SK-N-SH (cell line): ENCODE results near the gene PRDM8. TPM values are rescaled to one million over a fixed set of nuclear protein-coding genes. Genes with fewer than 3 reads are reported as not detected.

Experiments used
- CTCF ChIA-PET: fragments of 300-600, 350-600 bp; formaldehyde crosslinking; extraction: SDS; loops from one replicate; lab custom pipeline; 2021; lab: Yijun Ruan, JAX
- POLR2A ChIA-PET: fragments of 350-600 bp; sonication (Branson Sonifier 250); formaldehyde crosslinking; extraction: SDS; loops from one replicate; lab custom pipeline; 2020; ENCODE audit warnings: antibody characterized with exemption, inconsistent platforms; lab: Yijun Ruan, JAX
- DNase-seq: peaks from one replicate; pipeline ENCODE4 v3.0.0; 2012
- H2AFZ ChIP-seq: fragments of 200-600 bp; sonication (generic); 2 replicates; pipeline ENCODE4 v1.8.1; 2016; ENCODE audit warnings: antibody characterized with exemption, mild to moderate bottlenecking, low read depth
- H3F3A ChIP-seq: fragments of 200-600 bp; sonication (generic); replicated peaks from 2 replicates; pipeline ENCODE3; 2016; ENCODE audit warnings: antibody characterized with exemption, mild to moderate bottlenecking; ENCODE audit not compliant: insufficient read depth
- H3K27ac ChIP-seq, 2 experiments: fragments of 200-500 bp in 1 of 2; fragments of 200-600 bp in 1 of 2; sonication (Bioruptor generic) in 1 of 2; sonication (generic), shearing (Covaris generic) in 1 of 2; 2 replicates each; pipeline versions ENCODE4 v1.5.1 to v1.6.1; 2014 to 2016; ENCODE audit warnings: low read depth in 2 of 2, inconsistent platforms in 1 of 2, low read length in 1 of 2, mild to moderate bottlenecking in 1 of 2, mixed read lengths in 1 of 2
- H3K27me3 ChIP-seq: fragments of 200-600 bp; sonication (generic), shearing (Covaris generic); 2 replicates; pipeline ENCODE4 v1.6.1; 2016; ENCODE audit warnings: mixed run types; ENCODE audit not compliant: insufficient read depth
- H3K36me3 ChIP-seq, 2 experiments: fragments of 200-500 bp in 1 of 2; fragments of 200-600 bp in 1 of 2; sonication (Bioruptor generic) in 1 of 2; sonication (generic) in 1 of 2; replicated peaks in 1 of 2; 2 replicates each; pipeline versions ENCODE3 to v1.5.1; 2014 to 2016; ENCODE audit warnings: low read length in 1 of 2, mild to moderate bottlenecking in 1 of 2; ENCODE audit not compliant: insufficient read depth in 2 of 2, control insufficient read depth in 1 of 2
- H3K4me1 ChIP-seq, 2 experiments: fragments of 200-500 bp in 1 of 2; fragments of 200-600 bp in 1 of 2; sonication (Bioruptor generic) in 1 of 2; sonication (generic), shearing (Covaris generic) in 1 of 2; 2 replicates each; pipeline versions ENCODE4 v1.5.1 to v1.6.1; 2014 to 2016; ENCODE audit warnings: low read depth in 1 of 2, low read length in 1 of 2, mixed run types in 1 of 2; ENCODE audit not compliant: insufficient read depth in 2 of 2, control insufficient read depth in 1 of 2
- H3K4me2 ChIP-seq: fragments of 200-600 bp; sonication (generic), shearing (Covaris generic); 2 replicates; pipeline ENCODE4 v1.6.1; 2017; ENCODE audit warnings: mixed run types
- H3K4me3 ChIP-seq, 2 experiments: fragments of 200-500 bp in 1 of 2; fragments of 200-600 bp in 1 of 2; sonication (Bioruptor generic) in 1 of 2; sonication (generic), shearing (Covaris generic) in 1 of 2; 2 replicates each; pipeline versions ENCODE4 v1.5.1 to v1.8.1; 2014 to 2016; ENCODE audit warnings: low read depth in 2 of 2, inconsistent platforms in 1 of 2, low read length in 1 of 2, mild to moderate bottlenecking in 1 of 2, mixed read lengths in 1 of 2, moderate library complexity in 1 of 2
- H3K79me2 ChIP-seq: fragments of 200-600 bp; sonication (generic); 2 replicates; pipeline ENCODE4 v1.8.1; 2017; ENCODE audit warnings: mild to moderate bottlenecking; ENCODE audit not compliant: insufficient read depth
- H3K9ac ChIP-seq: fragments of 200-600 bp; sonication (generic); 2 replicates; pipeline ENCODE4 v1.6.1; 2017; ENCODE audit warnings: mixed run types
- H3K9me2 ChIP-seq: fragments of 200-600 bp; sonication (generic); 2 replicates; pipeline ENCODE4 v1.6.1; 2017; ENCODE audit warnings: mixed run types
- H3K9me3 ChIP-seq: fragments of 200-600 bp; sonication (generic); 2 replicates; pipeline ENCODE4 v1.6.1; 2017; ENCODE audit warnings: mixed run types, mild to moderate bottlenecking, moderate library complexity
- H4K20me1 ChIP-seq: fragments of 200-600 bp; sonication (generic); 2 replicates; pipeline ENCODE4 v1.6.1; 2017; ENCODE audit warnings: mild to moderate bottlenecking, mixed run types; ENCODE audit not compliant: insufficient read depth
- CTCF ChIP-seq: fragments of 200-600 bp; sonication (generic); IDR thresholded peaks from 2 replicates; pipeline ENCODE4 v1.6.1; 2017; ENCODE audit warnings: antibody characterized with exemption, mild to moderate bottlenecking, moderate library complexity
- ELF1 ChIP-seq: IDR thresholded peaks from 2 replicates; pipeline ENCODE4 v1.4.0; 2012
- EP300 ChIP-seq, 2 experiments: IDR thresholded peaks; 2 replicates each; pipeline versions ENCODE4 v1.4.0 to v1.6.1; 2012; ENCODE audit warnings: borderline replicate concordance in 1 of 2, low read depth in 1 of 2, low read length in 1 of 2
- EZH2phosphoT487 ChIP-seq: fragments of 200-600 bp; sonication (generic); IDR thresholded peaks from 2 replicates; pipeline ENCODE4 v1.6.1; 2017; ENCODE audit warnings: low read depth, mixed run types, mild to moderate bottlenecking, antibody characterized with exemption, moderate library complexity, borderline replicate concordance
- FOSL2 ChIP-seq: IDR thresholded peaks from 2 replicates; pipeline ENCODE4 v1.4.0; 2012; ENCODE audit warnings: low read depth, mild to moderate bottlenecking, moderate library complexity, borderline replicate concordance
- FOXM1 ChIP-seq: IDR thresholded peaks from 2 replicates; pipeline ENCODE4 v1.4.0; 2012; ENCODE audit warnings: low read depth, mild to moderate bottlenecking
- GABPA ChIP-seq: IDR thresholded peaks from 2 replicates; pipeline ENCODE4 v1.4.0; 2012; ENCODE audit warnings: low read depth, mild to moderate bottlenecking
- JUND ChIP-seq: IDR thresholded peaks from 2 replicates; pipeline ENCODE4 v1.4.0; 2012
- MEF2A ChIP-seq: IDR thresholded peaks from 2 replicates; pipeline ENCODE4 v1.4.0; 2012; ENCODE audit warnings: low read depth, borderline replicate concordance
- MXI1 ChIP-seq: IDR thresholded peaks from 2 replicates; pipeline ENCODE4 v1.6.1; 2012; ENCODE audit warnings: mild to moderate bottlenecking, low read depth, low read length, improper control_type of control experiment
- NRF1 ChIP-seq: IDR thresholded peaks from 2 replicates; pipeline ENCODE4 v1.6.1; 2012; ENCODE audit warnings: low read depth, mild to moderate bottlenecking, low read length
- POLR2AphosphoS5 ChIP-seq: IDR thresholded peaks from 2 replicates; pipeline ENCODE4 v1.6.1; 2012; ENCODE audit warnings: low read depth, low read length
- RAD21 ChIP-seq: IDR thresholded peaks from 2 replicates; pipeline ENCODE4 v1.6.1; 2012; ENCODE audit warnings: mild to moderate bottlenecking, low read length
- RFX5 ChIP-seq: IDR thresholded peaks from 2 replicates; pipeline ENCODE4 v1.6.1; 2012; ENCODE audit warnings: mild to moderate bottlenecking, improper control_type of control experiment, low read length
- RXRA ChIP-seq: IDR thresholded peaks from 2 replicates; pipeline ENCODE4 v1.4.0; 2012; ENCODE audit warnings: low read depth, mild to moderate bottlenecking, borderline replicate concordance
- SIN3A ChIP-seq: IDR thresholded peaks from 2 replicates; pipeline ENCODE4 v1.6.1; 2012; ENCODE audit warnings: low read depth, mild to moderate bottlenecking, low read length, moderate library complexity, borderline replicate concordance
- TAF1 ChIP-seq: IDR thresholded peaks from 2 replicates; pipeline ENCODE4 v1.6.1; 2012; ENCODE audit warnings: low read depth, mild to moderate bottlenecking, low read length, moderate library complexity, borderline replicate concordance
- TCF12 ChIP-seq: IDR thresholded peaks from 2 replicates; pipeline ENCODE4 v1.4.0; 2012
- WGBS: methylation state at CpG from one replicate; pipeline ENCODE4 v1.1.6; 2017; ENCODE audit warnings: low lambda C conversion rate; 5-methylcytosine and 5-hydroxymethylcytosine counted together
- polyA plus RNA-seq, 3 experiments: library from polyadenylated mRNA; depleted of rRNA; stranded (reverse); fragments of >200 nt; gene quantifications; 2 replicates each; pipeline ENCODE4 v1.2.3, GENCODE V29; 2012
- TF ChIP-seq, protein P1 (sequence below): fragments of 150-350 bp; IDR thresholded peaks from 2 replicates; pipeline ENCODE4 v1.6.1; 2016; ENCODE audit warnings: mild to moderate bottlenecking, low read depth, low read length
- TF ChIP-seq, protein P2 (sequence below): IDR thresholded peaks from 2 replicates; pipeline ENCODE4; 2012

PRDM8 gene
- polyA plus RNA-seq, 1 of the 3 experiments (the other 2 are of a cell fraction), result 3.5 TPM

GRCh38 chr4:80186676-80187075 lies 10.6 kb upstream of the PRDM8 start:
- Histone ChIP-seq H3K79me2 (no peaks in the 10 kb centered on the region), H3K9me3 (no peaks in the 10 kb centered on the region), H3K36me3 (no peaks in the 10 kb centered on the region), H3K4me3 (no peak overlapping the region), H3K27ac (no peak overlapping the region), H4K20me1 (no peaks in the 10 kb centered on the region), H3K4me2 (no peak overlapping the region), H3F3A (peaks cover 5% of the 10 kb centered on the region), H3K27me3 (no peaks in the 10 kb centered on the region), H3K9ac (no peak overlapping the region), H3K4me1 (peaks cover 0 to 7% of the 10 kb centered on the region in 2 experiments; a peak in 1 of 4 replicates), H3K9me2 (no peaks in the 10 kb centered on the region), H2AFZ (no peak overlapping the region)
- no peak for DNase-seq
- ChIA-PET POLR2A (no interaction called here), CTCF (interaction anchor here (0.7 to 6.7 kb wide), 3 partner anchors 10 to 150 kb away, joined by 3 to 54 read pairs (median 3); partner anchors contain the start of gene PRDM8)
- no peak for TF ChIP-seq POLR2AphosphoS5
- no peak for TF ChIP-seq TCF12
- TF ChIP-seq JUND, result no peak
- TF ChIP-seq, protein P1, sequence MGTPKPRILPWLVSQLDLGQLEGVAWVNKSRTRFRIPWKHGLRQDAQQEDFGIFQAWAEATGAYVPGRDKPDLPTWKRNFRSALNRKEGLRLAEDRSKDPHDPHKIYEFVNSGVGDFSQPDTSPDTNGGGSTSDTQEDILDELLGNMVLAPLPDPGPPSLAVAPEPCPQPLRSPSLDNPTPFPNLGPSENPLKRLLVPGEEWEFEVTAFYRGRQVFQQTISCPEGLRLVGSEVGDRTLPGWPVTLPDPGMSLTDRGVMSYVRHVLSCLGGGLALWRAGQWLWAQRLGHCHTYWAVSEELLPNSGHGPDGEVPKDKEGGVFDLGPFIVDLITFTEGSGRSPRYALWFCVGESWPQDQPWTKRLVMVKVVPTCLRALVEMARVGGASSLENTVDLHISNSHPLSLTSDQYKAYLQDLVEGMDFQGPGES, result no peak
- TF ChIP-seq SIN3A, result no peak
- no peak for TF ChIP-seq NRF1
- TF ChIP-seq GABPA, result no peak
- TF ChIP-seq RAD21, result no peak
- TF ChIP-seq, protein P2, sequence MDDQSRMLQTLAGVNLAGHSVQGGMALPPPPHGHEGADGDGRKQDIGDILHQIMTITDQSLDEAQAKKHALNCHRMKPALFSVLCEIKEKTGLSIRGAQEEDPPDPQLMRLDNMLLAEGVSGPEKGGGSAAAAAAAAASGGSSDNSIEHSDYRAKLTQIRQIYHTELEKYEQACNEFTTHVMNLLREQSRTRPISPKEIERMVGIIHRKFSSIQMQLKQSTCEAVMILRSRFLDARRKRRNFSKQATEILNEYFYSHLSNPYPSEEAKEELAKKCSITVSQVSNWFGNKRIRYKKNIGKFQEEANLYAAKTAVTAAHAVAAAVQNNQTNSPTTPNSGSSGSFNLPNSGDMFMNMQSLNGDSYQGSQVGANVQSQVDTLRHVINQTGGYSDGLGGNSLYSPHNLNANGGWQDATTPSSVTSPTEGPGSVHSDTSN, result no peak
- no peak for TF ChIP-seq RXRA
- TF ChIP-seq EZH2phosphoT487, result no peak
- no peak for TF ChIP-seq CTCF
- TF ChIP-seq MXI1, result no peak
- WGBS, result 90% methylated on average over 5 of the region's 5 CpGs

GRCh38 chr4:80187677-80188076 lies 9.6 kb upstream of the PRDM8 start:
- no peak overlapping the region for H3K27ac ChIP-seq
- H3K36me3 ChIP-seq, result no peaks in the 10 kb centered on the region
- no peaks in the 10 kb centered on the region for H3K9me3 ChIP-seq
- DNase-seq, result no peak
- no peak overlapping the region for H3K9ac ChIP-seq
- no peak overlapping the region for H3K4me2 ChIP-seq
- peaks cover 0 to 6% of the 10 kb centered on the region in 2 experiments; a peak in 1 of 4 replicates for H3K4me1 ChIP-seq
- H3K4me3 ChIP-seq, result no peak overlapping the region
- POLR2A ChIA-PET, result no interaction called here
- H4K20me1 ChIP-seq, result no peaks in the 10 kb centered on the region
- no peaks in the 10 kb centered on the region for H3K79me2 ChIP-seq
- H2AFZ ChIP-seq, result no peak overlapping the region
- CTCF ChIA-PET, result interaction anchor here (1.0 to 6.7 kb wide), 2 partner anchors 9 to 44 kb away, joined by 4 to 54 read pairs; partner anchors contain the start of gene PRDM8
- TF ChIP-seq TCF12 (no peak), NRF1 (no peak), EP300 (IDR thresholded peaks at IDR 0.05; ENCODE audit: borderline replicate concordance in 1 of 2, low read depth in 1 of 2, low read length in 1 of 2) (no peak), ELF1 (no peak), FOSL2 (no peak), FOXM1 (no peak), MEF2A (no peak), TAF1 (no peak), RFX5 (no peak), CTCF (no peak), POLR2AphosphoS5 (no peak)
- TF ChIP-seq, protein P2, result no peak
- no peaks in the 10 kb centered on the region for H3K9me2 ChIP-seq
- H3K27me3 ChIP-seq, result no peaks in the 10 kb centered on the region
- no peaks in the 10 kb centered on the region for H3F3A ChIP-seq
- 95% methylated on average over 4 of the region's 4 CpGs for WGBS
